ENCODE results near the gene USP48.
"Not testable (repeated sequence)": the region's sequence is repeated elsewhere in the genome, so short reads cannot be mapped to it uniquely, and the experiment has no call there.

The USP48 gene

GRCh38 chr1:21770602-21771001 is 12.3 kb downstream of the USP48 start:
- not testable (repeated sequence) for FAIRE-seq

GRCh38 chr1:21770201-21770600 is 12.7 kb downstream of the USP48 start:
- FAIRE-seq: no peak

GRCh38 chr1:21767106-21767505 is 15.8 kb downstream of the USP48 start:
- not testable (repeated sequence) for FAIRE-seq

- no peak for FAIRE-seq
These were observed 16.7 kb downstream of the USP48 start for GRCh38 chr1:21766210-21766609.

- no peak for FAIRE-seq
These were observed 18.1 kb downstream of the USP48 start for GRCh38 chr1:21764615-21765423.

GRCh38 chr1:21763694-21764419 is 19.1 kb downstream of the USP48 start:
- FAIRE-seq: no peak

GRCh38 chr1:21763236-21763635 is 19.7 kb downstream of the USP48 start:
- FAIRE-seq: no peak

GRCh38 chr1:21762022-21762404 is 20.9 kb downstream of the USP48 start:
- FAIRE-seq: no peak

GRCh38 chr1:21761052-21761451 is 21.9 kb downstream of the USP48 start:
- no peak for FAIRE-seq

GRCh38 chr1:21759818-21760217 is 23.1 kb downstream of the USP48 start:
- FAIRE-seq: no peak

GRCh38 chr1:21759182-21759581 is 23.8 kb downstream of the USP48 start:
- no peak for FAIRE-seq

GRCh38 chr1:21758614-21759013 is 24.3 kb downstream of the USP48 start:
- no peak for FAIRE-seq

GRCh38 chr1:21756393-21757089 is 26.4 kb downstream of the USP48 start:
- no peak for FAIRE-seq

GRCh38 chr1:21755067-21755466 is 27.9 kb downstream of the USP48 start:
- no peak for FAIRE-seq

- FAIRE-seq: no peak
These were observed 28.4 kb downstream of the USP48 start for GRCh38 chr1:21754583-21754982.

GRCh38 chr1:21752186-21752585 is 30.8 kb downstream of the USP48 start:
- no peak for FAIRE-seq

- no peak for FAIRE-seq
These were observed 31.7 kb downstream of the USP48 start for GRCh38 chr1:21751281-21751680.

GRCh38 chr1:21750841-21751240 is 32.1 kb downstream of the USP48 start:
- FAIRE-seq: no peak

GRCh38 chr1:21749859-21750468 is 33.0 kb downstream of the USP48 start:
- FAIRE-seq: no peak

GRCh38 chr1:21749109-21749508 is 33.8 kb downstream of the USP48 start:
- FAIRE-seq: no peak

GRCh38 chr1:21743476-21743875 is 39.5 kb downstream of the USP48 start:
- FAIRE-seq: no peak

- FAIRE-seq: no peak
These were observed 40.4 kb downstream of the USP48 start for GRCh38 chr1:21742578-21742977.

- no peak for FAIRE-seq
These were observed 41.7 kb downstream of the USP48 start for GRCh38 chr1:21741206-21741605.

Data from islet of Langerhans (tissue), 1 donor.